Neural cell (in vitro differentiated cells): Measurements from ENCODE around the gene SLC3A2. TPM values are rescaled to one million over a fixed set of nuclear protein-coding genes. Genes with fewer than 3 reads are reported as not detected.

Experiments
- H2AFZ ChIP-seq: fragments of 200-600, 300-800 bp; sonication (generic), shearing (Covaris generic); 2 replicates; pipeline ENCODE4 v1.6.0; 2014; ENCODE audit warnings: low read depth, mild to moderate bottlenecking, antibody characterized with exemption, low read length, moderate library complexity
- H3F3A ChIP-seq: fragments of 200-600 bp; shearing (Covaris generic); 2 replicates; pipeline ENCODE4 v1.6.1; 2016; ENCODE audit warnings: mild to moderate bottlenecking, moderate library complexity, mixed read lengths, antibody characterized with exemption, low read length; ENCODE audit not compliant: insufficient read depth, poor library complexity, severe bottlenecking
- H3K27ac ChIP-seq: fragments of 200-600, 300-800 bp; sonication (generic), shearing (Covaris generic); 2 replicates; pipeline ENCODE4 v1.5.1; 2014; ENCODE audit warnings: mild to moderate bottlenecking, low read length, moderate library complexity
- H3K27me3 ChIP-seq: fragments of 300-800, 200-600 bp; sonication (generic), shearing (Covaris generic); 2 replicates; pipeline ENCODE4 v1.6.0; 2014; ENCODE audit warnings: mild to moderate bottlenecking, low read depth, low read length, moderate library complexity; ENCODE audit not compliant: insufficient read depth
- H3K36me3 ChIP-seq: fragments of 300-800, 200-600 bp; sonication (generic), shearing (Covaris generic); 2 replicates; pipeline ENCODE4 v1.5.1; 2014; ENCODE audit warnings: mild to moderate bottlenecking, antibody characterized with exemption, low read length, moderate library complexity; ENCODE audit not compliant: insufficient read depth
- H3K4me2 ChIP-seq: fragments of 300-800, 200-600 bp; sonication (generic), shearing (Covaris generic); 2 replicates; pipeline ENCODE4 v1.6.0; 2014; ENCODE audit warnings: mild to moderate bottlenecking, low read length
- H3K4me3 ChIP-seq: fragments of 300-800, 200-600 bp; sonication (generic), shearing (Covaris generic); 2 replicates; pipeline ENCODE4 v1.5.1; 2014; ENCODE audit warnings: mild to moderate bottlenecking, low read length, moderate library complexity
- H3K79me2 ChIP-seq: fragments of 200-600 bp; shearing (Covaris generic); replicated peaks from 2 replicates; pipeline ENCODE4 v1.6.0; 2014; ENCODE audit warnings: mild to moderate bottlenecking, low read length, moderate library complexity; ENCODE audit not compliant: insufficient read depth
- H3K9ac ChIP-seq: fragments of 300-800, 200-600 bp; sonication (generic), shearing (Covaris generic); 2 replicates; pipeline ENCODE4 v1.6.1; 2016; ENCODE audit warnings: mild to moderate bottlenecking, low read length, mixed read lengths
- H3K9me2 ChIP-seq: fragments of 200-600 bp; shearing (Covaris generic); 2 replicates; pipeline ENCODE4 v1.6.1; 2016; ENCODE audit warnings: mild to moderate bottlenecking, low read length, mixed read lengths; ENCODE audit not compliant: insufficient read depth
- H3K9me3 ChIP-seq: fragments of 200-600, 300-800 bp; sonication (generic), shearing (Covaris generic); 2 replicates; pipeline ENCODE4 v1.6.1; 2016; ENCODE audit warnings: mild to moderate bottlenecking, mixed run types, low read length, moderate library complexity, mixed read lengths
- H4K20me1 ChIP-seq: fragments of 200-600 bp; shearing (Covaris generic); 2 replicates; pipeline ENCODE4 v1.6.1; 2016; ENCODE audit warnings: mild to moderate bottlenecking, mixed run types; ENCODE audit not compliant: insufficient read depth
- EP300 ChIP-seq: fragments of 450-650 bp; conservative IDR thresholded peaks from 2 replicates; pipeline ENCODE4 v1.6.1; 2014; ENCODE audit warnings: antibody characterized with exemption, mild to moderate bottlenecking, moderate library complexity; ENCODE audit not compliant: poor library complexity, severe bottlenecking
- EZH2 ChIP-seq: fragments of 200-600, 300-800 bp; shearing (Covaris generic), sonication (generic); IDR thresholded peaks from 2 replicates; pipeline ENCODE4 v1.6.1; 2014; ENCODE audit warnings: antibody characterized with exemption, low read length, borderline replicate concordance, mild to moderate bottlenecking; ENCODE audit not compliant: insufficient read depth, poor library complexity, severe bottlenecking
- MXI1 ChIP-seq: fragments of 450-650 bp; conservative IDR thresholded peaks from 2 replicates; pipeline ENCODE4 v1.6.1; 2014; ENCODE audit warnings: antibody characterized with exemption, mild to moderate bottlenecking; ENCODE audit not compliant: poor library complexity, severe bottlenecking
- POLR2AphosphoS5 ChIP-seq: IDR thresholded peaks from 2 replicates; pipeline ENCODE4 v1.6.1; 2012
- RAD21 ChIP-seq: fragments of 450-650 bp; conservative IDR thresholded peaks from 2 replicates; pipeline ENCODE4 v1.6.1; 2014; ENCODE audit warnings: antibody characterized with exemption, mild to moderate bottlenecking, moderate library complexity
- SMC3 ChIP-seq: fragments of 450-650 bp; conservative IDR thresholded peaks from 2 replicates; pipeline ENCODE4 v1.6.1; 2014; ENCODE audit warnings: antibody characterized with exemption, mild to moderate bottlenecking, moderate library complexity; ENCODE audit not compliant: poor library complexity
- TAF1 ChIP-seq: IDR thresholded peaks from 2 replicates; pipeline ENCODE4 v1.6.1; 2012; ENCODE audit warnings: low read depth
- polyA plus RNA-seq: library from polyadenylated mRNA; depleted of rRNA; stranded (reverse); fragments of >200 nt; gene quantifications from 2 replicates; pipeline ENCODE4 v1.2.3, GENCODE V29; 2014
- TF ChIP-seq, protein P1 (sequence below): fragments of 450-650 bp; IDR thresholded peaks from 2 replicates; pipeline ENCODE4 v1.5.1; 2014; ENCODE audit warnings: antibody characterized with exemption, mild to moderate bottlenecking, moderate library complexity; ENCODE audit not compliant: poor library complexity, severe bottlenecking
- TF ChIP-seq, protein P2 (sequence below): IDR thresholded peaks from 2 replicates; pipeline ENCODE4 v1.6.1; 2012; ENCODE audit warnings: borderline replicate concordance

Gene SLC3A2
- polyA plus RNA-seq, 1 donor from 2014 or later, result 176 TPM

DNA sequence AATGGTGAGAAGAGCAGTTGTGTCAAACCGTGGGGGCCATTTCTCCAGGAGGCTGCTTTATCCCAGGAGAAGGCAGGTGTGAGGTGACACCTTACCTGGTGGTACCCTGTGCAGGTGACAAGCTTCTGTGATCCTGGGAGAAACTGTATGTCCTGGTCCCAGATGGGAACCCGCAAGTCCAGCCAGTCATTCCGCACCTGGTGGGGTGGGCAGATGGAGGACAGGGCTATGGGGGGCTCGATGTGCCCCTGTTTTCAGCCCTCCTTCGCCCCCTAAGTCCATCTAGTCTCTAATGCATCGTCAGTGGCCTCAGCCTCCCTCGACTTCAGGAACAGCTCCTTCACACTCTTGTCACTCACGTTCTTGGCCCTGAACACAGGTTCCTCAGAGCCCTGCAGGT, 45.4 kb upstream of the SLC3A2 start:
- H3K4me2 ChIP-seq, result no peak overlapping the region
- H3K36me3 ChIP-seq, result no peaks in the 10 kb centered on the region
- no peaks in the 10 kb centered on the region for H3K27me3 ChIP-seq
- no peaks in the 10 kb centered on the region for H3K9me3 ChIP-seq
- H3F3A ChIP-seq, result no peaks in the 10 kb centered on the region
- no peak overlapping the region for H3K9ac ChIP-seq
- TF ChIP-seq, protein P1, sequence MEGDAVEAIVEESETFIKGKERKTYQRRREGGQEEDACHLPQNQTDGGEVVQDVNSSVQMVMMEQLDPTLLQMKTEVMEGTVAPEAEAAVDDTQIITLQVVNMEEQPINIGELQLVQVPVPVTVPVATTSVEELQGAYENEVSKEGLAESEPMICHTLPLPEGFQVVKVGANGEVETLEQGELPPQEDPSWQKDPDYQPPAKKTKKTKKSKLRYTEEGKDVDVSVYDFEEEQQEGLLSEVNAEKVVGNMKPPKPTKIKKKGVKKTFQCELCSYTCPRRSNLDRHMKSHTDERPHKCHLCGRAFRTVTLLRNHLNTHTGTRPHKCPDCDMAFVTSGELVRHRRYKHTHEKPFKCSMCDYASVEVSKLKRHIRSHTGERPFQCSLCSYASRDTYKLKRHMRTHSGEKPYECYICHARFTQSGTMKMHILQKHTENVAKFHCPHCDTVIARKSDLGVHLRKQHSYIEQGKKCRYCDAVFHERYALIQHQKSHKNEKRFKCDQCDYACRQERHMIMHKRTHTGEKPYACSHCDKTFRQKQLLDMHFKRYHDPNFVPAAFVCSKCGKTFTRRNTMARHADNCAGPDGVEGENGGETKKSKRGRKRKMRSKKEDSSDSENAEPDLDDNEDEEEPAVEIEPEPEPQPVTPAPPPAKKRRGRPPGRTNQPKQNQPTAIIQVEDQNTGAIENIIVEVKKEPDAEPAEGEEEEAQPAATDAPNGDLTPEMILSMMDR, result no peak
- TF ChIP-seq, protein P2, sequence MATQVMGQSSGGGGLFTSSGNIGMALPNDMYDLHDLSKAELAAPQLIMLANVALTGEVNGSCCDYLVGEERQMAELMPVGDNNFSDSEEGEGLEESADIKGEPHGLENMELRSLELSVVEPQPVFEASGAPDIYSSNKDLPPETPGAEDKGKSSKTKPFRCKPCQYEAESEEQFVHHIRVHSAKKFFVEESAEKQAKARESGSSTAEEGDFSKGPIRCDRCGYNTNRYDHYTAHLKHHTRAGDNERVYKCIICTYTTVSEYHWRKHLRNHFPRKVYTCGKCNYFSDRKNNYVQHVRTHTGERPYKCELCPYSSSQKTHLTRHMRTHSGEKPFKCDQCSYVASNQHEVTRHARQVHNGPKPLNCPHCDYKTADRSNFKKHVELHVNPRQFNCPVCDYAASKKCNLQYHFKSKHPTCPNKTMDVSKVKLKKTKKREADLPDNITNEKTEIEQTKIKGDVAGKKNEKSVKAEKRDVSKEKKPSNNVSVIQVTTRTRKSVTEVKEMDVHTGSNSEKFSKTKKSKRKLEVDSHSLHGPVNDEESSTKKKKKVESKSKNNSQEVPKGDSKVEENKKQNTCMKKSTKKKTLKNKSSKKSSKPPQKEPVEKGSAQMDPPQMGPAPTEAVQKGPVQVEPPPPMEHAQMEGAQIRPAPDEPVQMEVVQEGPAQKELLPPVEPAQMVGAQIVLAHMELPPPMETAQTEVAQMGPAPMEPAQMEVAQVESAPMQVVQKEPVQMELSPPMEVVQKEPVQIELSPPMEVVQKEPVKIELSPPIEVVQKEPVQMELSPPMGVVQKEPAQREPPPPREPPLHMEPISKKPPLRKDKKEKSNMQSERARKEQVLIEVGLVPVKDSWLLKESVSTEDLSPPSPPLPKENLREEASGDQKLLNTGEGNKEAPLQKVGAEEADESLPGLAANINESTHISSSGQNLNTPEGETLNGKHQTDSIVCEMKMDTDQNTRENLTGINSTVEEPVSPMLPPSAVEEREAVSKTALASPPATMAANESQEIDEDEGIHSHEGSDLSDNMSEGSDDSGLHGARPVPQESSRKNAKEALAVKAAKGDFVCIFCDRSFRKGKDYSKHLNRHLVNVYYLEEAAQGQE, result no peak
- TF ChIP-seq EZH2 (no peak), EP300 (no peak), POLR2AphosphoS5 (no peak), RAD21 (no peak)
- H3K27ac ChIP-seq, result no peak overlapping the region
- H4K20me1 ChIP-seq, result no peaks in the 10 kb centered on the region
- H3K4me3 ChIP-seq, result no peak overlapping the region
- H3K79me2 ChIP-seq, result peaks cover 31% of the 10 kb centered on the region
- H2AFZ ChIP-seq, result no peak overlapping the region
- H3K9me2 ChIP-seq, result no peaks in the 10 kb centered on the region

DNA sequence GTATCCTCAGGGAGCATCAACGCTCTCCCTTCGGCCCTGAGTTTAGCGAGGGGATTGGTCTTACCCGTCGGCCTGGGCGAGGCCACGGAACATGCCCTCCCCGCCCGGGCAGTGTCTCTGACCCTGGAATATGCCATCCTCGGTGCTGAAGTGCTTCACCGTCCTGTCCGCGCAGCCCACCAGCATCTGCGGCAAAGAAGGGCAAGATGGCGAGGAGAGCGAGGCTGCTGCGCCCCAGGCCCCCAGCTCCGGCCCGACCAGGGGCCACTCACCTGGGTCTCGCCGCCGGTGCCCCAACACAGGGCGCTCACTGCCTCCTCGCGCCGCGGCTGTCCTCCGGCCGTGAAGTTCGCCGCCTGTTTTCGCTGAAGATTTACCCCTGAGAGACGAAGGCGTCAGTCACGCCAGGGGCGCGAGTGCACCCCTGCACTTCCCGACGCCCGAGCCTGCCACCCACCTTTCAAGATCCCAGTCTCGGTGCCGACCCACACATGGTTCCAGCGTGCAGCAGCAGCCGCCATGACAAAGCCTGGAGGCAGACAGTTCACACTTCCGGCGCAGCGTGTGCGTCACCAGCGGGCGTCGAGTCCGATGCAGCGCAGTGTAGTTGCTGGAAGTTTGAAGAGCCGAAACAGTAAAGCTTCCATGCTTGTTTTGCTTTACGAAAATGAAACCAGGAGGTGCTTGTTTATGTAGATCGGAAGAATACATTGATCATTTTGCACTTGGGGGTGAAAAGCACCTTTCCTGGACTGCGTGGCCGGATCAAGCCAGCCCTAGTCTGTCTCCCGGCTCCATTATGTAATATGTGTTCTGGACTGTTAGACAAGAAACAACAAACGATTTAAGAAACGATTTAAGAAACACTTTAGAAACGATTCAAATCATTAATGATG, 41.4 kb upstream of the SLC3A2 start, which contains the start of gene WDR74:
WDR74 (minus strand) TSS at position 541 of the 896 bp plus-strand sequence; CDS start at position 521, 20 bp downstream.
- Histone ChIP-seq H3K36me3 (no peaks in the 10 kb centered on the region), H2AFZ (peak within 1 kb of the TSS; percentile 34), H3K9me2 (no peaks in the 10 kb centered on the region), H4K20me1 (no peaks in the 10 kb centered on the region), H3F3A (peaks cover 9% of the 10 kb centered on the region), H3K4me2 (peak within 1 kb of the TSS; percentile 49), H3K27ac (peak within 1 kb of the TSS; percentile 90), H3K9me3 (no peaks in the 10 kb centered on the region), H3K79me2 (peaks cover 12% of the 10 kb centered on the region), H3K27me3 (no peaks in the 10 kb centered on the region), H3K4me3 (peak within 1 kb of the TSS; percentile 93), H3K9ac (peak within 1 kb of the TSS; percentile 73)
- TF ChIP-seq EZH2, result no peak
- TF ChIP-seq TAF1, result no peak
- peak; percentile 11 for TF ChIP-seq SMC3
- peak; percentile 49 for TF ChIP-seq EP300
- peak; percentile 100 for TF ChIP-seq MXI1
- TF ChIP-seq, protein P2, result peak; percentile 78
- TF ChIP-seq RAD21, result peak; percentile 25
- TF ChIP-seq POLR2AphosphoS5, result peak; percentile 81
- TF ChIP-seq, protein P1, result peak; percentile 20
